ENCODE results near the gene OTX1.

OTX1 gene

DNA sequence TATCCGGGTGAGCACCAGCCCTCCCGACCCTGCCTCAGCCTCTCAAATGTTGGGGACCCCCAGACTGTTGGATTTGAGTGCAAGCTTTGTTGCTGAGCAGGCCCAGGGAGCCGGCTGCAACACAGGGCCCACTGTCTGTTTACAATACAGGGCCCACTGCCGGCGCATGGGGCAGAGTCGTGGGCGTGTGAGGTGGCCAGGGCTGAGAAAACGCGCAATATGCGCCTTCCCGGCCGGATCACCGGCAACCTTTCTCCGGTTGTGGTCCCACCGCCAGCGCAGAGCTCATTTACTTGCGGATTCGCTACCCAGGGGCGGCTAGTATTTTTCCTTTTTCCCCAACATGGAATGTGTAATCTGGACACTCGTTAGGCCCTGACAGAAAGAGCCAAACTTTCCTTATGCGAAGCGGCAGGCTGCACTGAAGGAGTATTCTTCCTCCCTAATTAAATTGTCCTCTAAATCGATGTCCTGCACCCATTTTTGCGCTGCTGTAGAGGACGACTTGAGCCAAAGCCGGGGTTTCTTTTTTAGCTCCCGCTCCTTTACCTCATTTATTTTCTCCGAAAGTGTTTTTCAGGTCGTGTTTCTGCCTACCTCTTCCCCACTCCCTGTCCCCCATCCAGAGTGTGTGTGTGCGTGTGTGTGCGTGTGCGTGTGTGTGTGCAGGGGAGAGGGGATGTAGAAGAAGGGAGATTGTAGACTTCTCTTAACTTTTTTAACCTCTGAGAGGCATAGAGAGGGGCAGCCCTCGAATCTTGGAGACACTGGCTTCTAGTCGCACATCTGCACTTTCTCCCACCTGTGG, 2.7 kb downstream of the OTX1 start:
- TF ChIP-seq, protein P1, sequence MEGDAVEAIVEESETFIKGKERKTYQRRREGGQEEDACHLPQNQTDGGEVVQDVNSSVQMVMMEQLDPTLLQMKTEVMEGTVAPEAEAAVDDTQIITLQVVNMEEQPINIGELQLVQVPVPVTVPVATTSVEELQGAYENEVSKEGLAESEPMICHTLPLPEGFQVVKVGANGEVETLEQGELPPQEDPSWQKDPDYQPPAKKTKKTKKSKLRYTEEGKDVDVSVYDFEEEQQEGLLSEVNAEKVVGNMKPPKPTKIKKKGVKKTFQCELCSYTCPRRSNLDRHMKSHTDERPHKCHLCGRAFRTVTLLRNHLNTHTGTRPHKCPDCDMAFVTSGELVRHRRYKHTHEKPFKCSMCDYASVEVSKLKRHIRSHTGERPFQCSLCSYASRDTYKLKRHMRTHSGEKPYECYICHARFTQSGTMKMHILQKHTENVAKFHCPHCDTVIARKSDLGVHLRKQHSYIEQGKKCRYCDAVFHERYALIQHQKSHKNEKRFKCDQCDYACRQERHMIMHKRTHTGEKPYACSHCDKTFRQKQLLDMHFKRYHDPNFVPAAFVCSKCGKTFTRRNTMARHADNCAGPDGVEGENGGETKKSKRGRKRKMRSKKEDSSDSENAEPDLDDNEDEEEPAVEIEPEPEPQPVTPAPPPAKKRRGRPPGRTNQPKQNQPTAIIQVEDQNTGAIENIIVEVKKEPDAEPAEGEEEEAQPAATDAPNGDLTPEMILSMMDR (IDR thresholded peaks at IDR 0.05; ENCODE audit: low read depth, low read length) = no peak
- DNase-seq (ENCODE audit: low read depth, low spot score) = no peak
- in situ Hi-C loops (cut with HindIII; ENCODE audit: low sequenced_read_pairs) = no loop called here
- no peak overlapping the region for H3K4me3 ChIP-seq (ENCODE audit: low read depth, low read length)

GRCh38 chr2:63053889-63054602, 3.4 kb downstream of the OTX1 start:
- DNase-seq (ENCODE audit: low read depth, low spot score) = no peak
- in situ Hi-C loops (cut with HindIII; ENCODE audit: low sequenced_read_pairs) = no loop called here
- no peak overlapping the region for H3K4me3 ChIP-seq (ENCODE audit: low read depth, low read length)
- TF ChIP-seq, protein P1 (IDR thresholded peaks at IDR 0.05; ENCODE audit: low read depth, low read length) = peak; percentile 39

DNA sequence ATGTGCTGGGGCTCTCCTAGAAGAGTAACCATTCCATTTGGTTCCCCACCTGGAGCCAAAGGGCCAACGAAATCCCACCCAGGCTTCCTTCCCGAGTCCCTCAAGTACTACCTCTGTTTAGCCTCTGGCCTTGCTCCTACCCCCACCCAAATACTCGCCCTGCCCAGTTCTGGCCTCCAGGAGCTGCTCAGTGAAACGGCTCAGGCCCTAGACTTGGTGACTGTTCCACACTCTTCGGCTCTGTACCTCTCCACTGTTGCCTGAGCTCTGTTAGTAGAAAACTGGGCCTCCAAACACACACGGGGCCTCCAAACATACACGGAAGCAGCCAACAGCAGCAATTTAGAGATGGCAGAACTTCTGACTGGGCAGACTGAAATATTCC, 4.2 kb downstream of the OTX1 start:
- TF ChIP-seq, protein P1 (IDR thresholded peaks at IDR 0.05; ENCODE audit: low read depth, low read length) = no peak
- no peak for DNase-seq (ENCODE audit: low read depth, low spot score)
- H3K4me3 ChIP-seq (ENCODE audit: low read depth, low read length) = no peak overlapping the region
- in situ Hi-C loops (cut with HindIII; ENCODE audit: low sequenced_read_pairs) = no loop called here

DNA sequence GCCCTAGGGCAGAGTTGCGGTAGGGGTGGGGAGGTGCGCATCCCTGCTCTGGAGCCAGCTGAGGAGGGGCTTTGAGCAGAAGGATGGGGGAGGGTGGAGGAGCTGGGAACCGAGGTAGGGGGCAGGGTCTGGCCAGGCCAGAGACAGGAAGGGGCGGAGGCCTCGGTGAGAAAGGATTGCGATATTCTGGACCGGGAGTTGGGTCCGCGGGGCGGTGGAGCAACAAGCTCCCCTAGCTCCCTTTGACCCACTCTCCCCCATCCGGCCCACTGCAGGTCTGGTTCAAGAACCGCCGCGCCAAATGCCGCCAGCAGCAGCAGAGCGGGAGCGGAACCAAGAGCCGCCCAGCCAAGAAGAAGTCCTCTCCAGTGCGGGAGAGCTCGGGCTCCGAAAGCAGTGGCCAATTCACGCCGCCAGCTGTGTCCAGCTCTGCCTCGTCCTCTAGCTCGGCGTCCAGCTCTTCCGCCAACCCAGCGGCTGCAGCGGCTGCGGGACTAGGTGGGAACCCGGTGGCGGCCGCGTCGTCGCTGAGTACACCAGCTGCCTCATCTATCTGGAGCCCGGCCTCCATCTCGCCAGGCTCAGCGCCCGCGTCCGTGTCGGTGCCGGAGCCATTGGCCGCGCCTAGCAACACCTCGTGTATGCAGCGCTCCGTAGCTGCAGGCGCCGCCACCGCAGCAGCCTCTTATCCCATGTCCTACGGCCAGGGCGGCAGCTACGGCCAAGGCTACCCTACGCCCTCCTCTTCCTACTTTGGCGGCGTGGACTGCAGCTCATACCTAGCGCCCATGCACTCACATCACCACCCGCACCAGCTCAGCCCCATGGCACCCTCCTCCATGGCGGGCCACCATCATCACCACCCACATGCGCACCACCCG, 4.8 kb downstream of the OTX1 start:
- in situ Hi-C loops (cut with HindIII; ENCODE audit: low sequenced_read_pairs) = no loop called here
- TF ChIP-seq, protein P1 (IDR thresholded peaks at IDR 0.05; ENCODE audit: low read depth, low read length) = no peak
- DNase-seq (ENCODE audit: low read depth, low spot score) = no peak
- H3K4me3 ChIP-seq (ENCODE audit: low read depth, low read length) = no peak overlapping the region

DNA sequence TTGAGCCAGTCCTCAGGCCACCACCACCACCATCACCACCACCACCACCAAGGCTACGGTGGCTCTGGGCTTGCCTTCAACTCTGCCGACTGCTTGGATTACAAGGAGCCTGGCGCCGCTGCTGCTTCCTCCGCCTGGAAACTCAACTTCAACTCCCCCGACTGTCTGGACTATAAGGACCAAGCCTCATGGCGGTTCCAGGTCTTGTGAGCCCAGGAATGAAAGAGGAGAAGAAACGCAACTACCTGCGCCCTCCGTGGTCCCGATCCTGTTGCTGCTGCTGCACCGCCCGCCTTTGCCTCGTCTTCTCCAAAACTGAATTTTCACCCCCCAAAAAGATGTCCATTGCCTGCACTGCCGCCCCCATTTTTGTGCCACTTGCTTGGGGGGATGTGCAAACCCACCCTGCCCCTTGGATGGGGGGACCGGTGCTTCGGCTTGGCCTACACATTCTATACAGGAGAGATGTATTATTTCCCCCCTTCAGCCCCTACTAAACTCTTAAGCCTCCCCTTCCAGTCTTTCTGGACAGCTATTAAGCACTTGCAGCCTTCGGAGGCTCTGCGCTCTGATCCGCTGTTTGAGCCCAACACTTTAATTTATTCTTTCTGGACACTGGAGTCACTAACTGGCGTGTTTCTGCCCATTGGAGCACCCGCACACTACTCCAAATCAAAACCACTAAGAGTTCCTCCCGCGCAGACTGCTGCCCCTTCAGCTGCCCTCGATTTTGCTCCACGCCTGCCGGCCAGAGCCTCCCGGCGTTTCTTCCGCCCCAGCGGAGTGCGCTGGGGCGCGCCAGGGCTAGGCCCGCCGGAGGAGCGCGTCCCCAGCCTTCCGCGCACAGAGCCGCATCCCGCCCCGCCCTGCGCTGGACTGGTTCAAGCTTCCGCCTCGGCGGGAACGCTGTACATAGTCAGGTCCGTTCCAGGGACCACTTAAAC, 5.7 kb downstream of the OTX1 start:
- in situ Hi-C loops (cut with HindIII; ENCODE audit: low sequenced_read_pairs) = no loop called here
- no peak for DNase-seq (ENCODE audit: low read depth, low spot score)
- TF ChIP-seq, protein P1 (IDR thresholded peaks at IDR 0.05; ENCODE audit: low read depth, low read length) = no peak
- no peak overlapping the region for H3K4me3 ChIP-seq (ENCODE audit: low read depth, low read length)

Data from astrocyte of the spinal cord (primary cell).